ENCODE data around the gene GPR156.
"Not testable (repeated sequence)": the region's sequence is repeated elsewhere in the genome, so short reads cannot be mapped to it uniquely, and the experiment has no call there.

The GPR156 gene

GRCh38 chr3:120157113-120157512 lies 127.9 kb downstream of the GPR156 start:
- H3K27ac ChIP-seq (ENCODE audit: low read depth, low read length, poor library complexity, severe bottlenecking) = no peak overlapping the region
- H4K20me1 ChIP-seq (ENCODE audit: insufficient read depth, low read length) = no peaks in the 10 kb centered on the region
- H3K9ac ChIP-seq (ENCODE audit: low read length) = no peak overlapping the region
- H3K36me3 ChIP-seq (ENCODE audit: insufficient read depth, low read length) = no peaks in the 10 kb centered on the region
- H3K9me2 ChIP-seq (ENCODE audit: low read depth, low read length) = no peaks in the 10 kb centered on the region
- H3K4me3 ChIP-seq (ENCODE audit: low read depth, low read length, poor library complexity, severe bottlenecking) = no peak overlapping the region
- no peaks in the 10 kb centered on the region; the same call in 1 of the 2 replicates for H3K9me3 ChIP-seq (ENCODE audit: low read length)
- peaks cover 5% of the 10 kb centered on the region; the same call in 1 of the 2 replicates for H3K27me3 ChIP-seq (ENCODE audit: insufficient read depth, low read length)
- H2AFZ ChIP-seq (ENCODE audit: low read length) = no peak overlapping the region
- TF ChIP-seq EZH2 (IDR thresholded peaks at IDR 0.05; ENCODE audit: borderline replicate concordance, low read length) (no peak), CTCF (IDR thresholded peaks at IDR 0.05; ENCODE audit: low read length) (no peak)
- no peaks in the 10 kb centered on the region for H3K79me2 ChIP-seq (ENCODE audit: insufficient read depth, low read length)
- no peaks in the 10 kb centered on the region for H3K4me1 ChIP-seq (ENCODE audit: insufficient read depth, low read length, severe bottlenecking)
- H3F3A ChIP-seq (ENCODE audit: insufficient read depth, low read length) = no peaks in the 10 kb centered on the region
- H3K4me2 ChIP-seq (ENCODE audit: low read length) = no peak overlapping the region

- Histone ChIP-seq H3K4me3 (ENCODE audit: low read depth, low read length, poor library complexity, severe bottlenecking) (no peak overlapping the region), H3K27ac (ENCODE audit: low read depth, low read length, poor library complexity, severe bottlenecking) (no peak overlapping the region), H3K4me2 (ENCODE audit: low read length) (no peak overlapping the region), H4K20me1 (ENCODE audit: insufficient read depth, low read length) (no peaks in the 10 kb centered on the region), H3K79me2 (ENCODE audit: insufficient read depth, low read length) (no peaks in the 10 kb centered on the region), H3F3A (ENCODE audit: insufficient read depth, low read length) (no peaks in the 10 kb centered on the region), H3K4me1 (ENCODE audit: insufficient read depth, low read length, severe bottlenecking) (no peaks in the 10 kb centered on the region), H3K36me3 (ENCODE audit: insufficient read depth, low read length) (no peaks in the 10 kb centered on the region), H3K27me3 (ENCODE audit: insufficient read depth, low read length) (peaks cover 5% of the 10 kb centered on the region; the same call in 1 of the 2 replicates), H3K9me3 (ENCODE audit: low read length) (no peaks in the 10 kb centered on the region; the same call in 1 of the 2 replicates), H2AFZ (ENCODE audit: low read length) (no peak overlapping the region), H3K9me2 (ENCODE audit: low read depth, low read length) (no peaks in the 10 kb centered on the region), H3K9ac (ENCODE audit: low read length) (no peak overlapping the region)
- TF ChIP-seq CTCF (IDR thresholded peaks at IDR 0.05; ENCODE audit: low read length) = no peak
- no peak for TF ChIP-seq EZH2 (IDR thresholded peaks at IDR 0.05; ENCODE audit: borderline replicate concordance, low read length)
These were observed 128.3 kb downstream of the GPR156 start for GRCh38 chr3:120156699-120157098.

GRCh38 chr3:120155694-120156093 lies 129.3 kb downstream of the GPR156 start:
- H3K9me3 ChIP-seq (ENCODE audit: low read length); H3K4me1 ChIP-seq (ENCODE audit: insufficient read depth, low read length, severe bottlenecking); H3K79me2 ChIP-seq (ENCODE audit: insufficient read depth, low read length); H3K27ac ChIP-seq (ENCODE audit: low read depth, low read length, poor library complexity, severe bottlenecking); H3K9ac ChIP-seq (ENCODE audit: low read length); H4K20me1 ChIP-seq (ENCODE audit: insufficient read depth, low read length); H3F3A ChIP-seq (ENCODE audit: insufficient read depth, low read length); H3K4me3 ChIP-seq (ENCODE audit: low read depth, low read length, poor library complexity, severe bottlenecking); H3K9me2 ChIP-seq (ENCODE audit: low read depth, low read length); H3K36me3 ChIP-seq (ENCODE audit: insufficient read depth, low read length); H3K27me3 ChIP-seq (ENCODE audit: insufficient read depth, low read length); H3K4me2 ChIP-seq (ENCODE audit: low read length); H2AFZ ChIP-seq (ENCODE audit: low read length): not testable (repeated sequence)

- no peak for TF ChIP-seq CTCF (IDR thresholded peaks at IDR 0.05; ENCODE audit: low read length)
- no peak for TF ChIP-seq EZH2 (IDR thresholded peaks at IDR 0.05; ENCODE audit: borderline replicate concordance, low read length)
- no peak overlapping the region for H3K4me3 ChIP-seq (ENCODE audit: low read depth, low read length, poor library complexity, severe bottlenecking)
- H3K4me1 ChIP-seq (ENCODE audit: insufficient read depth, low read length, severe bottlenecking) = no peaks in the 10 kb centered on the region
- no peaks in the 10 kb centered on the region for H3F3A ChIP-seq (ENCODE audit: insufficient read depth, low read length)
- H3K4me2 ChIP-seq (ENCODE audit: low read length) = no peak overlapping the region
- H3K27ac ChIP-seq (ENCODE audit: low read depth, low read length, poor library complexity, severe bottlenecking) = no peak overlapping the region
- H3K9me2 ChIP-seq (ENCODE audit: low read depth, low read length) = no peaks in the 10 kb centered on the region
- H3K79me2 ChIP-seq (ENCODE audit: insufficient read depth, low read length) = no peaks in the 10 kb centered on the region
- no peaks in the 10 kb centered on the region; the same call in 1 of the 2 replicates for H3K9me3 ChIP-seq (ENCODE audit: low read length)
- H4K20me1 ChIP-seq (ENCODE audit: insufficient read depth, low read length) = no peaks in the 10 kb centered on the region
- H3K36me3 ChIP-seq (ENCODE audit: insufficient read depth, low read length) = no peaks in the 10 kb centered on the region
- no peak overlapping the region for H3K9ac ChIP-seq (ENCODE audit: low read length)
- H2AFZ ChIP-seq (ENCODE audit: low read length) = no peak overlapping the region
- peaks cover 5% of the 10 kb centered on the region; the same call in 1 of the 2 replicates for H3K27me3 ChIP-seq (ENCODE audit: insufficient read depth, low read length)
These were observed 129.9 kb downstream of the GPR156 start for GRCh38 chr3:120155108-120155507.

Measured in OCI-LY1 (cell line).